Ovary (tissue), 9 donors: ENCODE measurements around the gene GRID2. TPM values are rescaled to one million over a fixed set of nuclear protein-coding genes. Genes with fewer than 3 reads are reported as not detected.
"Not testable (repeated sequence)": the region's sequence is repeated elsewhere in the genome, so short reads cannot be mapped to it uniquely, and the experiment has no call there.

Source experiments
- DNase-seq, 5 donors: peaks; one replicate each; pipeline ENCODE4 v3.0.0-alpha.2; 2019 to 2020
- H3K27ac ChIP-seq, 2 donors: fragments of 200-600 bp; one replicate each; pipeline versions ENCODE4 v1.5.1 to v1.8.0; 2019 to 2022
- H3K27me3 ChIP-seq: fragments of 200-600 bp; one replicate; pipeline ENCODE4 v1.8.0; 2022
- H3K36me3 ChIP-seq: fragments of 200-600 bp; sonication (generic); one replicate; pipeline ENCODE4 v1.5.1; 2019
- H3K4me1 ChIP-seq: one replicate; pipeline ENCODE4 v1.8.1; 2013; ENCODE audit warnings: mild to moderate bottlenecking, moderate library complexity; ENCODE audit not compliant: insufficient read depth
- H3K4me3 ChIP-seq: fragments of 200-600 bp; sonication (generic); one replicate; pipeline ENCODE4 v1.5.1; 2017
- H3K9me3 ChIP-seq, 2 donors: fragments of 200-600 bp in 1 of 2; sonication (generic) in 1 of 2; one replicate each; pipeline versions ENCODE4 v1.5.1 to v1.8.1; 2013 to 2019; ENCODE audit warnings: mild to moderate bottlenecking in 1 of 2, moderate library complexity in 1 of 2
- CTCF ChIP-seq, 3 donors: fragments of 450-650 bp in 2 of 3; fragments of 200-600 bp in 1 of 3; IDR thresholded peaks; one replicate each; pipeline versions ENCODE4 v1.5.1 to v1.8.0; 2016 to 2022; ENCODE audit warnings: antibody characterized with exemption in 3 of 3, mild to moderate bottlenecking in 1 of 3
- EP300 ChIP-seq: sonication (generic); formaldehyde crosslinking; IDR thresholded peaks from one replicate; pipeline ENCODE4 v1.6.1; 2017; ENCODE audit warnings: antibody characterized with exemption
- POLR2A ChIP-seq: fragments of 450-650 bp; IDR thresholded peaks from one replicate; pipeline ENCODE4 v1.6.1; 2017; ENCODE audit warnings: antibody characterized with exemption, mild to moderate bottlenecking, moderate library complexity
- WGBS, 3 donors: extraction: QIAGEN DNeasy Blood & Tissue Kit in 1 of 3; methylation state at CpG; one replicate each; pipeline versions ENCODE4 v1.1.5 to v1.1.7; 2013 to 2017; 5-methylcytosine and 5-hydroxymethylcytosine counted together
- intact Hi-C, 4 donors: fragments of 100-400 bp; cut with DNase I; formaldehyde crosslinking; loops; one replicate each; pipeline versions ENCODE4 v1.11.0 to v1.15.1; 2022 to 2023
- polyA plus RNA-seq, 2 donors: library from polyadenylated mRNA; stranded (reverse); fragments of 200-250 nt in 1 of 2; fragments of 350-450 nt in 1 of 2; fragmentation: Illumina TruSeq in 1 of 2; extraction: RNeasy Lipid Tissue Mini Kit (QIAGEN cat#74804) in 1 of 2; gene quantifications; one replicate each; pipeline ENCODE4 v1.2.3, GENCODE V29; 2013 to 2014
- total RNA-seq, 7 donors: library from RNA; depleted of rRNA in 2 of 7; stranded (reverse); fragments of >200 nt in 2 of 7; fragmentation: NEBNext Ultra II Directional in 3 of 7; extraction: Animal tissue kit (Norgen Biotek cat#: 25700) in 3 of 7; gene quantifications; one replicate each; pipeline versions ENCODE4 v1.1.0 to v1.2.4, GENCODE V29; 2016 to 2023
- donor health status: DM: no; HTN: no; CAD: no; lungs with moderate emphysema.
- donor health status: DM: no; HTN: no; CAD: no.
- donor health status: Bipolar disorder and iron deficiency.
- donor health status: DM: yes; HTN: yes; CAD: no.
- donor health status: DM: no; HTN: no; CAD: no.
- donor health status: DM: yes; HTN: yes; CAD: no.

The GRID2 gene
- total and polyA plus RNA-seq, 9 donors, result 0.65 to 6.8 (median 2.6) TPM

- WGBS, 3 donors, result 77 to 86% (median 85%) methylated on average over 4 of the region's 4 CpGs
- Histone ChIP-seq H3K27me3 (no peaks in the 10 kb centered on the region), H3K36me3 (no peaks in the 10 kb centered on the region), H3K4me3 (no peak overlapping the region), H3K4me1 (no peaks in the 10 kb centered on the region), H3K27ac (no peak overlapping the region), H3K9me3 (no peaks in the 10 kb centered on the region)
- TF ChIP-seq EP300, result no peak
- no peak for TF ChIP-seq CTCF (IDR thresholded peaks at IDR 0.05)
- TF ChIP-seq POLR2A, result no peak
- intact Hi-C loops, result no loop called here
- no peak for DNase-seq
Measured at GRCh38 chr4:92268642-92269041, 35.1 kb upstream of the GRID2 start.

- no peaks in the 10 kb centered on the region for H3K9me3 ChIP-seq
- WGBS, 3 donors, result 88 to 92% (median 92%) methylated on average over 2 of the region's 2 CpGs
- TF ChIP-seq CTCF (IDR thresholded peaks at IDR 0.05) (no peak), POLR2A (no peak), EP300 (no peak)
- H3K36me3 ChIP-seq, result no peaks in the 10 kb centered on the region
- DNase-seq, result no peak
- H3K4me1 ChIP-seq, result no peaks in the 10 kb centered on the region
- H3K27ac ChIP-seq, result no peak overlapping the region
- no peak overlapping the region for H3K4me3 ChIP-seq
- H3K27me3 ChIP-seq, result no peaks in the 10 kb centered on the region
- intact Hi-C loops, result no loop called here
Measured at GRCh38 chr4:92270908-92271307, 32.9 kb upstream of the GRID2 start.

GRCh38 chr4:92271551-92271950, 32.2 kb upstream of the GRID2 start:
- H3K4me1 ChIP-seq, H3K27ac ChIP-seq, DNase-seq, H3K36me3 ChIP-seq, intact Hi-C loops, H3K4me3 ChIP-seq, H3K9me3 ChIP-seq, H3K27me3 ChIP-seq: not testable (repeated sequence)
- WGBS, 3 donors, result 84 to 88% (median 88%) methylated on average over 4 of the region's 4 CpGs

- intact Hi-C loops, H3K9me3 ChIP-seq, DNase-seq, H3K4me3 ChIP-seq, H3K27me3 ChIP-seq, H3K4me1 ChIP-seq, H3K36me3 ChIP-seq, H3K27ac ChIP-seq: not testable (repeated sequence)
- WGBS, 3 donors, result 89 to 94% (median 91%) methylated on average over 8 of the region's 8 CpGs
Measured at GRCh38 chr4:92277057-92277881, 26.5 kb upstream of the GRID2 start.

- Histone ChIP-seq H3K9me3 (no peaks in the 10 kb centered on the region), H3K4me3 (no peak overlapping the region), H3K27ac (no peak overlapping the region), H3K36me3 (no peaks in the 10 kb centered on the region), H3K27me3 (no peaks in the 10 kb centered on the region), H3K4me1 (no peaks in the 10 kb centered on the region)
- 84 to 97% (median 96%) methylated on average over 1 of the region's 1 CpG for WGBS, 3 donors
- intact Hi-C loops, result no loop called here
- TF ChIP-seq POLR2A, result no peak
- TF ChIP-seq CTCF (IDR thresholded peaks at IDR 0.05), result no peak
- TF ChIP-seq EP300, result no peak
- DNase-seq, result no peak
Measured at GRCh38 chr4:92279296-92279695, 24.5 kb upstream of the GRID2 start.
